Activated CD4-positive, alpha-beta T cell treated with anti-CD3 and anti-CD28 coated beads, Interleukin-2, amount 50 U/mL, for 24 hours (primary cell): ENCODE results near the gene SFXN1.
"Not testable (repeated sequence)": the region's sequence is repeated elsewhere in the genome, so short reads cannot be mapped to it uniquely, and the experiment has no call there.

ENCODE experiments used
- DNase-seq, 2 donors: peaks; one replicate each; pipeline ENCODE4 v3.0.0-alpha.2; 2020; ENCODE audit warnings: low read depth in 1 of 2, low spot score in 1 of 2

SFXN1 gene

GRCh38 chr5:175478384-175479124 is at the start of gene SFXN1:
SFXN1 (plus strand) TSS chr5:175478560; CDS start chr5:175492104, 13,544 bp downstream.
- peak; percentile 63 to 71 for DNase-seq

- no peak for DNase-seq
These were observed 43.6 kb upstream of the SFXN1 start for GRCh38 chr5:175434800-175435199.

GRCh38 chr5:175436359-175436758 is 42.0 kb upstream of the SFXN1 start:
- no peak for DNase-seq

GRCh38 chr5:175438234-175438857 is 40.0 kb upstream of the SFXN1 start:
- no peak for DNase-seq

- no peak for DNase-seq
These were observed 34.8 kb upstream of the SFXN1 start for GRCh38 chr5:175443514-175444059.

- DNase-seq, result peak; percentile 12 to 37
These were observed 34.1 kb upstream of the SFXN1 start, which contains the start of gene DRD1 for GRCh38 chr5:175444060-175444904. DRD1 (minus strand) TSS chr5:175444182; CDS start chr5:175443099, 1,083 bp downstream.

- DNase-seq, result no peak
These were observed 33.4 kb upstream of the SFXN1 start for GRCh38 chr5:175444905-175445456.

- DNase-seq, result not testable (repeated sequence)
These were observed 32.0 kb upstream of the SFXN1 start for GRCh38 chr5:175446378-175446777.

GRCh38 chr5:175447571-175447970 is 30.8 kb upstream of the SFXN1 start:
- DNase-seq, result no peak

- no peak for DNase-seq
These were observed 30.1 kb upstream of the SFXN1 start for GRCh38 chr5:175448276-175448675.

- DNase-seq, result no peak
These were observed 26.2 kb upstream of the SFXN1 start for GRCh38 chr5:175452166-175452565.

- not testable (repeated sequence) for DNase-seq
These were observed 24.0 kb upstream of the SFXN1 start for GRCh38 chr5:175454338-175454737.

GRCh38 chr5:175456105-175456742 is 22.1 kb upstream of the SFXN1 start:
- no peak for DNase-seq

GRCh38 chr5:175457466-175457865 is 20.9 kb upstream of the SFXN1 start:
- no peak for DNase-seq

GRCh38 chr5:175460126-175460525 is 18.2 kb upstream of the SFXN1 start:
- no peak for DNase-seq

- no peak for DNase-seq
These were observed 17.8 kb upstream of the SFXN1 start for GRCh38 chr5:175460552-175460951.

GRCh38 chr5:175461370-175461769 is 17.0 kb upstream of the SFXN1 start:
- no peak for DNase-seq

- DNase-seq, result no peak
These were observed 14.7 kb upstream of the SFXN1 start for GRCh38 chr5:175463641-175464040.

GRCh38 chr5:175464074-175464941 is 14.1 kb upstream of the SFXN1 start:
- DNase-seq, result peak in 1 of 2 donors; percentile 66

GRCh38 chr5:175464942-175465233 is 13.5 kb upstream of the SFXN1 start:
- DNase-seq, result no peak
